Lower leg skin (tissue), 4 donors: ENCODE data around the gene CACNG8. TPM values are rescaled to one million over a fixed set of nuclear protein-coding genes. Genes with fewer than 3 reads are reported as not detected.

Experiments used
- DNase-seq, 2 donors: peaks; one replicate each; pipeline ENCODE4 v3.0.0-alpha.2; 2019; ENCODE audit warnings: low spot score in 2 of 2
- H3K4me3 ChIP-seq: fragments of 200-600 bp; sonication (generic); 2 replicates; pipeline ENCODE4 v1.5.1; 2017; ENCODE audit warnings: mild to moderate bottlenecking, low read depth; ENCODE audit not compliant: poor library complexity, severe bottlenecking
- POLR2A ChIP-seq, 2 donors: fragments of 450-650 bp; IDR thresholded peaks; one replicate each; pipeline ENCODE4 v1.6.1; 2016 to 2017; ENCODE audit warnings: antibody characterized with exemption in 2 of 2, mild to moderate bottlenecking in 1 of 2, moderate library complexity in 1 of 2
- WGBS, 2 donors: methylation state at CpG; one replicate each; pipeline ENCODE4 v1.1.5; 2018; 5-methylcytosine and 5-hydroxymethylcytosine counted together
- intact Hi-C: fragments of 100-400 bp; cut with DNase I; formaldehyde crosslinking; loops from one replicate; pipeline ENCODE4 v1.15.0; 2023; ENCODE audit warnings: low total_unique reads
- total RNA-seq, 4 donors: library from RNA; depleted of rRNA; stranded (reverse); fragments of >200 nt; gene quantifications; one replicate each; pipeline ENCODE4 v1.1.0, GENCODE V29; 2016
- TF ChIP-seq, protein P1 (sequence below), 3 donors: fragments of 450-650 bp; IDR thresholded peaks; one replicate each; pipeline ENCODE4 v1.5.1; 2016; ENCODE audit warnings: antibody characterized with exemption in 3 of 3, mild to moderate bottlenecking in 3 of 3, moderate library complexity in 2 of 3

The CACNG8 gene
- total RNA-seq, 4 donors from 2014 or later, result 0.05 to 0.08 TPM; not detected in 2

DNA sequence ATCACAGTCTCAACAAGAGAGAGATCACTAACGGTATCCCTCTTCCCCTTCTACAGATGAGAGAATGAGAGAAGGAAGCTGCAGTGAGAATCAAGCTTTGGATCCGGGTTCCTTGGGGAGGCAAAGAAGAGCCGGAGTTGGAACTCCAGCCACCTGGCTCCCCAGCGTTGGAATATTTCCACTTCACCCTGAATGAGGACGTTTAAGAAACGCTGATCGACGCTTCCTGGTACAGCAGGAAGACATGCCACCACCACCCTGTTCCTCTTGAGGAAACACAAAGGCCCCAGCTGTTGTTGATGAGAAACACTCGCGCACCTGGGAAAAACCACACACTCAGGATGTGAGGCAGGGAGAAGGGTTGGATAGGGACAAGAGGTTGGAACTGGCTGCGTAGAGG lies 11.3 kb upstream of the CACNG8 start:
- intact Hi-C loops, result no loop called here
- no peak overlapping the region for H3K4me3 ChIP-seq
- no peak for TF ChIP-seq POLR2A (IDR thresholded peaks at IDR 0.05)
- TF ChIP-seq, protein P1, sequence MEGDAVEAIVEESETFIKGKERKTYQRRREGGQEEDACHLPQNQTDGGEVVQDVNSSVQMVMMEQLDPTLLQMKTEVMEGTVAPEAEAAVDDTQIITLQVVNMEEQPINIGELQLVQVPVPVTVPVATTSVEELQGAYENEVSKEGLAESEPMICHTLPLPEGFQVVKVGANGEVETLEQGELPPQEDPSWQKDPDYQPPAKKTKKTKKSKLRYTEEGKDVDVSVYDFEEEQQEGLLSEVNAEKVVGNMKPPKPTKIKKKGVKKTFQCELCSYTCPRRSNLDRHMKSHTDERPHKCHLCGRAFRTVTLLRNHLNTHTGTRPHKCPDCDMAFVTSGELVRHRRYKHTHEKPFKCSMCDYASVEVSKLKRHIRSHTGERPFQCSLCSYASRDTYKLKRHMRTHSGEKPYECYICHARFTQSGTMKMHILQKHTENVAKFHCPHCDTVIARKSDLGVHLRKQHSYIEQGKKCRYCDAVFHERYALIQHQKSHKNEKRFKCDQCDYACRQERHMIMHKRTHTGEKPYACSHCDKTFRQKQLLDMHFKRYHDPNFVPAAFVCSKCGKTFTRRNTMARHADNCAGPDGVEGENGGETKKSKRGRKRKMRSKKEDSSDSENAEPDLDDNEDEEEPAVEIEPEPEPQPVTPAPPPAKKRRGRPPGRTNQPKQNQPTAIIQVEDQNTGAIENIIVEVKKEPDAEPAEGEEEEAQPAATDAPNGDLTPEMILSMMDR (IDR thresholded peaks at IDR 0.05), result no peak
- no peak for DNase-seq
- 33 to 40% methylated on average over 11 of the region's 11 CpGs for WGBS, 2 donors

GRCh38 chr19:53951947-53952346 lies 10.8 kb upstream of the CACNG8 start:
- no peak overlapping the region for H3K4me3 ChIP-seq
- intact Hi-C loops, result no loop called here
- no peak for DNase-seq
- WGBS, 2 donors, result 81 to 83% methylated on average over 9 of the region's 9 CpGs
- no peak for TF ChIP-seq POLR2A (IDR thresholded peaks at IDR 0.05)
- TF ChIP-seq, protein P1 (IDR thresholded peaks at IDR 0.05), result no peak

DNA sequence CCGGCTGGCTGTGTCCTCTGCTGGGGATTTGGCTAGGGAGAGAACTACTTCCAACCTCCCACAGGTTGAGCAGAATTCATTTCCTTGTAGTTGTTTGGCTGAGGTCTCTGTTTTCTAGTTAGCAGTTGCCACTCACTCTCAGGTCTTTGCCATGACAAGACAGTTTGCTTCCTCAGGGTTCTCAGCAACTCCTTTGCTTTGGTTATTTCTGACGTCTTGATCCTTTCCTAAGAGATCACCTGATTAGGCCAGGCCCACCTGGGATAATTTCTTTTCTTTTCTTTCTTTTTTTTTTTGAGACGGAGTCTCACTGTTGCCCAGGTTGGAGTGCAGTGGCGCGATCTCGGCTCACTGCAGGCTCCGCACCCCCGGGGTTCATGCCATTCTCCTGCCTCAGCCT lies 9.4 kb upstream of the CACNG8 start:
- no peak for TF ChIP-seq POLR2A (IDR thresholded peaks at IDR 0.05)
- TF ChIP-seq, protein P1 (IDR thresholded peaks at IDR 0.05), result no peak
- intact Hi-C loops, result no loop called here
- DNase-seq, result no peak
- H3K4me3 ChIP-seq, result no peak overlapping the region
- 76 to 87% methylated on average over 8 of the region's 8 CpGs for WGBS, 2 donors

DNA sequence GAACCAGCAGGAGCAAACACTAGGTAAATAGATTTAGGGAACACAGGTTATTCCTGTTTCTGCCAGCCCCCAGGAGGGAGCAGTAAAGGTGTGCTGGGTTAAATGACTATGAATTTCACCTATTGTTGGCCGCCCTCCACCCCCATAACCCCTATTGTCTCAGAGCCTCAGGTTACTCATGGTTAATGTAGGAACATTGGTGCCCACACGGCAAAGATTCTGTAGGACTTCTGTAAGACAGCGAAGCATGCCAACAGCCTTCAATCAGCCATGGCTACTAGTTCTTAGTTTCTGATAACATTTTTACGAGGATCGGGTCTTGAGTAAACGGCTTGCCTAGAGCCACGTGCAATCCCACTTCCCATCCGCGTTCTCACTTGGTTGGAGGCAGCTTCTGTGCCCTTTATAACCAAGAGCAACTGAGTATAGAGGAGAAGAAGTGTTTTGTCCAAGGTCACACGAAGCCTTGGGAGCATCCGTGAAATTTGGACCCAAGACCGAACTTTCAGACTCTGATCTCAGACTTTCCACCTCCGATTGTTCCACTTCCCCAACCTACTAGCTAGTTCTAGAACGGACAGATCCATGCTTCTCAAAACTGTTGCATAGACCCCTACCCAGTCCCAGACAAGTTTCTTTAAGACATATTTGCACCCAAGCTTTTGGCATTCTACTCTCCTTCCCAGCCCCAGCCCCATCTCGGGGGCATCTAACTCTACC lies 5.1 kb upstream of the CACNG8 start:
- no peak for DNase-seq
- 4% methylated on average over 15 of the region's 15 CpGs for WGBS, 2 donors
- H3K4me3 ChIP-seq, result no peak overlapping the region
- TF ChIP-seq, protein P1 (IDR thresholded peaks at IDR 0.05), result no peak
- TF ChIP-seq POLR2A (IDR thresholded peaks at IDR 0.05), result no peak
- intact Hi-C loops, result no loop called here

DNA sequence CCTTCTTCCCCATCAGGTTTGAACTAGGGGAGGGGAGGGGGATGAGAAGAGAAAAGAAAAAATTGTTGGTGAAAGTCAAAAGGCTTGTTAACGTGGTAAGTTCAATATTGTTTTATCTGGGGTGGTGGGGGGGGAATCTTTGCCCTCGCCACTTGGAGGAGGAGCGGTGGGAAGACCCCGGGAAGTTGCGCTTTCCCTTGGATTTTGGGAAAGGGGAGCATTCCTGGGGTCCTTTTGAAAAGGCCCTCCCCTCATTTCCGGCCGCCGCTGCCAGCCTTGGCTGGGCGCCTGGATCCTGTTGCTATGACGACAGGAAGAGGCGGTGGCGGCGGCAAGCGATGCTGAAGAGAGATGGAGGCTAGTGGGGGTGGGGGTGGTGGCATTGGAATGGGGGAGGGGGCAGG lies 4.6 kb upstream of the CACNG8 start:
- TF ChIP-seq POLR2A (IDR thresholded peaks at IDR 0.05), result no peak
- TF ChIP-seq, protein P1 (IDR thresholded peaks at IDR 0.05), result no peak
- intact Hi-C loops, result no loop called here
- DNase-seq, result no peak
- H3K4me3 ChIP-seq, result no peak overlapping the region
- 2% methylated on average over 14 of the region's 14 CpGs for WGBS, 2 donors
